Common myeloid progenitor, CD34-positive (primary cell): ENCODE data around the gene CFAP52.
"Not testable (repeated sequence)": the region's sequence is repeated elsewhere in the genome, so short reads cannot be mapped to it uniquely, and the experiment has no call there.

Experiments
- CTCF ChIA-PET: fragments of 350-600 bp; sonication (Branson Sonifier 250); formaldehyde crosslinking; loops from one replicate; lab custom pipeline; 2021; ENCODE audit warnings: antibody characterized with exemption; lab: Charles Lee
- POLR2A ChIA-PET: fragments of 350-600 bp; sonication (Branson Sonifier 250); formaldehyde crosslinking; loops from one replicate; lab custom pipeline; 2021; ENCODE audit warnings: antibody characterized with exemption; lab: Charles Lee
- DNase-seq, 3 donors: peaks; one replicate each; pipeline versions ENCODE4 v3.0.0 to v3.0.0-alpha.2; 2013
- H3K27ac ChIP-seq, 2 experiments: 1 replicate in 1 of 2; 2 replicates in 1 of 2; pipeline ENCODE4 v1.7.0; 2013; ENCODE audit warnings: inconsistent platforms in 2 of 2, low read length in 2 of 2, mild to moderate bottlenecking in 2 of 2, low read depth in 1 of 2, moderate library complexity in 1 of 2; ENCODE audit not compliant: severe bottlenecking in 2 of 2, insufficient read depth in 1 of 2, poor library complexity in 1 of 2
- H3K27me3 ChIP-seq, 5 experiments: replicated peaks in 2 of 5; 1 replicate in 3 of 5; 2 replicates in 2 of 5; pipeline versions ENCODE4 v1.6.1 to v1.7.0; 2013; ENCODE audit warnings: low read length in 4 of 5, mild to moderate bottlenecking in 2 of 5, moderate library complexity in 2 of 5, inconsistent platforms in 1 of 5; ENCODE audit not compliant: insufficient read depth in 5 of 5, control insufficient read depth in 4 of 5
- H3K36me3 ChIP-seq, 4 experiments: 1 replicate in 2 of 4; 2 replicates in 2 of 4; pipeline versions ENCODE4 v1.6.1 to v1.7.0; 2013; ENCODE audit warnings: low read length in 3 of 4, control low read depth in 1 of 4, mild to moderate bottlenecking in 1 of 4; ENCODE audit not compliant: control insufficient read depth in 4 of 4, insufficient read depth in 4 of 4
- H3K4me1 ChIP-seq, 4 experiments: 1 replicate in 3 of 4; 2 replicates in 1 of 4; pipeline versions ENCODE4 v1.6.1 to v1.7.1; 2013; ENCODE audit warnings: low read length in 3 of 4, mild to moderate bottlenecking in 3 of 4, control low read depth in 1 of 4, inconsistent platforms in 1 of 4, moderate library complexity in 1 of 4; ENCODE audit not compliant: control insufficient read depth in 4 of 4, insufficient read depth in 4 of 4; ENCODE audit errors: control extremely low read depth in 1 of 4
- H3K4me3 ChIP-seq, 7 experiments: 1 replicate in 4 of 7; 2 replicates in 3 of 7; pipeline versions ENCODE4 v1.5.1 to v1.7.0; 2013; ENCODE audit warnings: mild to moderate bottlenecking in 7 of 7, low read length in 6 of 7, moderate library complexity in 6 of 7, inconsistent platforms in 2 of 7, low read depth in 2 of 7, control low read depth in 1 of 7; ENCODE audit not compliant: insufficient read depth in 4 of 7, control insufficient read depth in 1 of 7; ENCODE audit errors: extremely low read depth in 1 of 7
- H3K9me3 ChIP-seq, 5 experiments: 1 replicate in 4 of 5; 2 replicates in 1 of 5; pipeline versions ENCODE4 v1.6.1 to v1.7.1; 2013; ENCODE audit warnings: low read length in 4 of 5, mild to moderate bottlenecking in 2 of 5, inconsistent platforms in 1 of 5, low read depth in 1 of 5, moderate library complexity in 1 of 5; ENCODE audit not compliant: control insufficient read depth in 4 of 5, insufficient read depth in 2 of 5; ENCODE audit errors: control extremely low read depth in 1 of 5
- WGBS: methylation state at CpG from one replicate; pipeline ENCODE4 v1.1.5; 2013; ENCODE audit not compliant: insufficient coverage; 5-methylcytosine and 5-hydroxymethylcytosine counted together

CFAP52 gene

DNA sequence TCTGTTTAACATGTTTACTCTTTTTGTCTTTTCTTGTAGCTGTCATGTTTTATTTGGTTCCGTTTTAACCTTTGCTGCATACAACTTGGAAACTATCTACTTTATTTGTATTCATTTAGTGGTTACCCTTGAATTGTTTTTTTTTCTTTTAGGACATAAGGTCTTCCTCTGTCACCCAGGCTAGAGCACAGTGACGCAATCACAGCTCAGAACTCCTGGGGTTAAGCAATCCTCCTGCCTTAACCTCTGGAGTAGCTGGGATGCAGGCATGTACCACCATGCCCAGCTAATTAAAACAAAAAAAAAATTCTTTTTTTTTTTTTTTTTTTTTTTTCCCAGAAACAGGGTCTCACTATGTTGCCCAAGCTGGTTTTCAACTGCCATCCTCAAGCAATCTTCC lies 39.0 kb downstream of the CFAP52 start:
- Histone ChIP-seq H3K27ac (no peak overlapping the region), H3K4me1 (no peaks in the 10 kb centered on the region), H3K9me3 (no peaks in the 10 kb centered on the region), H3K27me3 (no peaks in the 10 kb centered on the region), H3K4me3 (no peak overlapping the region), H3K36me3 (no peaks in the 10 kb centered on the region)
- no peak for DNase-seq
- ChIA-PET POLR2A (no interaction called here), CTCF (interaction anchor here (0.6 kb wide), 1 partner anchor 791 kb away, joined by 3 read pairs; no protein-coding TSS in a partner anchor)
- WGBS, result no CpG with 5 or more reads among the region's 2 CpGs

DNA sequence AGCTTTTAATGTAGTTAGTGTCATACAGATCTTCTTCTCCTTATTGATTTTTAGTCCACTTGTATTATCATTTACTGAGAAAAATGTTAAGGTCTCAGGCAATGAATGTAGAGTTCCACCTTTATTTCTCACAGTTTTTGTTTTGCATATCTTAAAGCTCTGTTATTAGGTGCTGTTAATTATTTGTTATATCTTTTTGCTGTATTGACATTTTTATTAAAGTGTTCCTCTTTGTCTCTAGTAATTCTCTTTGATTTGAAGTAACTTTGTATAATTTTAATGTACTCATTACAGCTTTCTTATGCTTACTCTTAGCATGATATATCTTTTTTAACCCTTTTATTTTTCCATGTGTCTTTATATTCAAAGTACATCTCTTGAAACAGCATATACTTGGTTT lies 46.5 kb downstream of the CFAP52 start:
- ChIA-PET POLR2A (no interaction called here), CTCF (interaction anchor here (0.6 kb wide), 1 partner anchor 69 kb away, joined by 3 read pairs; no protein-coding TSS in a partner anchor)
- H3K27me3 ChIP-seq, result no peaks in the 10 kb centered on the region
- peaks cover 3 to 13% (median 5%) of the 10 kb centered on the region in 5 experiments for H3K9me3 ChIP-seq
- H3K27ac ChIP-seq, result no peak overlapping the region
- no peaks in the 10 kb centered on the region for H3K36me3 ChIP-seq
- no peak for DNase-seq
- no peak overlapping the region for H3K4me3 ChIP-seq
- no peaks in the 10 kb centered on the region for H3K4me1 ChIP-seq

DNA sequence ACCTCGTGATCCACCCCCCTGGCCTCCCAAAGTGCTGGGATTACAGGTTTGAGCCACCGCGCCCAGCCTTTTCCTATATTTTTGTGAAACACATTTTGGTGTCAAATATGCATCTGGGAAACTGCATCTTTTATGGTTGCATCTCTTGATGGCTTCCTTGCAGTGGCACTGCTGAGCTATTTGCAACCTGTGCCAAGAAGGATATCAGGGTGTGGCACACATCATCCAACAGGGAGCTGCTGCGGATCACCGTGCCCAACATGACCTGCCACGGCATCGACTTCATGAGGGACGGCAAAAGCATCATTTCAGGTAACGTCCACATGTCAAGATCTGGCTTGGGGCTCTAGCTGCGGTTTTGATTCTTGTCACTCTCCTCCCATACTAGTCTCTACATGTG lies 52.1 kb downstream of the CFAP52 start:
- Histone ChIP-seq H3K27me3 (no peaks in the 10 kb centered on the region), H3K4me1 (no peaks in the 10 kb centered on the region), H3K9me3 (peaks cover 0 to 9% (median 4%) of the 10 kb centered on the region in 5 experiments), H3K4me3 (no peak overlapping the region), H3K36me3 (no peaks in the 10 kb centered on the region), H3K27ac (no peak overlapping the region)
- 97% methylated on average over 8 of the region's 10 CpGs for WGBS
- ChIA-PET POLR2A (no interaction called here), CTCF (interaction anchor here (0.6 to 0.7 kb wide), 2 partner anchors 42 to 70 kb away, joined by 4 to 5 read pairs; no protein-coding TSS in a partner anchor)
- no peak for DNase-seq

DNA sequence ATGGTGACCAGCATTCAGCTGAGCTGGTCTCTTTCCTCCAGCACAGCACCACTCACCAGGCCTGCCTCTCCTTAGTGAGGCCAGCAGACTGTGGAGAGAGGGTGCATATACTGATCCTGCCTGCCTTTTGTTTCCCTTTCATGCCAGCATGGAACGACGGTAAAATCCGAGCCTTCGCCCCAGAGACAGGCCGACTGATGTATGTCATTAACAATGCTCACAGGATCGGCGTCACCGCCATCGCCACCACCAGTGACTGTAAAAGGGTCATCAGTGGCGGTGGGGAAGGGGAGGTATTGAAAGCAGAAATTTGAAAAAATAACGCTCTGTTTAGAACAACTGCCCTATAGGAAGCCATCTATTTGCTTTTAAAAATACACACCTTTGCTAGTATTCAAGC lies 56.3 kb downstream of the CFAP52 start:
- 98% methylated on average over 8 of the region's 11 CpGs for WGBS
- H3K4me3 ChIP-seq, result no peak overlapping the region
- peaks cover 0 to 2% (median 0%) of the 10 kb centered on the region in 5 experiments for H3K27me3 ChIP-seq
- H3K9me3 ChIP-seq, result no peaks in the 10 kb centered on the region
- ChIA-PET CTCF (no interaction called here), POLR2A (no interaction called here)
- H3K36me3 ChIP-seq, result no peaks in the 10 kb centered on the region
- DNase-seq, result no peak
- no peaks in the 10 kb centered on the region for H3K4me1 ChIP-seq
- H3K27ac ChIP-seq, result no peak overlapping the region

DNA sequence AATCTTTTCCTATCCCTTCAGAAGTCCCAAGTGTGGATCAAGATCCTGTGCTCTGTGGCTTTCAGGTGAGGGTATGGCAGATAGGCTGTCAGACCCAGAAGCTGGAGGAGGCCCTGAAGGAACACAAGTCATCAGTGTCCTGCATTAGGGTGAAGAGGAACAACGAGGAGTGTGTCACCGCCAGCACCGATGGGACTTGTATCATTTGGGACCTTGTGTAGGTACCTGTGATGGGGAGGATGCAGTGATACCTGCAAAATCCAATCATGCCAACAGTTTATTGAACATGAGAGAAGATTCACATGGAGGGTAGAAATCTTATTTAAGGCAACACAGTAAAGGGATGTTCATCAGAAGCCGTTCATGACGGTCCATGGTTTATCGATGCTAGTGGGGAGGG lies 58.9 kb downstream of the CFAP52 start:
- Histone ChIP-seq H3K36me3 (no peaks in the 10 kb centered on the region), H3K4me3 (no peak overlapping the region), H3K4me1 (no peaks in the 10 kb centered on the region), H3K27ac (no peak overlapping the region), H3K27me3 (peaks cover 0 to 2% (median 0%) of the 10 kb centered on the region in 5 experiments), H3K9me3 (no peaks in the 10 kb centered on the region)
- ChIA-PET POLR2A (no interaction called here), CTCF (interaction anchor here (1.1 to 1.2 kb wide), 2 partner anchors 9 to 11 kb away, joined by 3 read pairs; partner anchors contain the start of gene USP43)
- WGBS, result 93% methylated on average over 3 of the region's 6 CpGs
- DNase-seq, result no peak

DNA sequence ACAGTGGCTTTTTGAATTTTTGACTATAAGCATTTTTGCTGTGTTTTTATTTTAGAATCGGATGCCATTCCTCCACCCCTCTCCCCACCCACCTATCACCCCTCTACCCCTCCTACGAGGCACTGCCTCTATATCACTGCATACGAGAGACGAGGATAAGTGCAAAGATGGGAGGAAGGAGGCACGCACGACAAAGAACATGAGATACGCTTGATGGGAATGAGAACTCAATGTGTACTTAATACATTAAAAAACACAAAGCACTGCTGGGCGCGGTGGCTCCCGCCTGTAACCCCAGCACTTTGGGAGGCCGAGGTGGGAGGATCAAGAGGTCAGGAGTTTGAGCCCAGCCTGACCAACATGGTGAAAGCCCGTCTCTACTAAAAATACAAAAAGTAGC lies 60.1 kb downstream of the CFAP52 start:
- WGBS, result 92% methylated on average over 2 of the region's 12 CpGs
- Histone ChIP-seq H3K9me3 (no peaks in the 10 kb centered on the region), H3K27ac (no peak overlapping the region), H3K36me3 (no peaks in the 10 kb centered on the region), H3K4me1 (no peaks in the 10 kb centered on the region), H3K4me3 (no peak overlapping the region), H3K27me3 (peaks cover 0 to 2% (median 0%) of the 10 kb centered on the region in 5 experiments)
- DNase-seq, result no peak
- POLR2A ChIA-PET, result no interaction called here
- CTCF ChIA-PET, result no interaction called here

DNA sequence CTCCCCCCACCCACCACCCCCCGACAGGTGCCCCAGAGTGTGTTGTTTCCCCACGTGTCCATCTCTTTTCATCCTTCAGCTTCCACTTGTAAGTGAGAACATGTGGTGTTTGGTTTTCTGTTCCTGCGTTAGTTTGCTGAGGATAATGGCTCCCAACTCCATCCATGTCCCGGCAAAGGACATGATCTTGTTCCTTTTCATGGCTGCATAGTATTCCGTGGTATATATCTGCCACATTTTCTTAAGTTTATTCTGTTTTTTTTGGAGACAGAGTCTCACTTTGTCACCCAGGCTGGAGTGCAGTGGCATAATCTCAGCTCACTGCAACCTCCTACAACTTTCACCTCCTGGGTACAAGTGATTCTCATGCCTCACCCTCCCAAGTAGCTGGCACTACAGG lies 63.9 kb downstream of the CFAP52 start:
- H3K4me1 ChIP-seq, result peaks cover 0 to 14% (median 9%) of the 10 kb centered on the region in 4 experiments
- H3K27me3 ChIP-seq, H3K36me3 ChIP-seq, H3K27ac ChIP-seq, POLR2A ChIA-PET, DNase-seq, H3K9me3 ChIP-seq, H3K4me3 ChIP-seq: not testable (repeated sequence)
- 80% methylated on average over 2 of the region's 5 CpGs for WGBS
- CTCF ChIA-PET, result interaction anchor here (0.9 kb wide), 1 partner anchor 62 kb away, joined by 3 read pairs; no protein-coding TSS in a partner anchor
